Activated T-cell treated with anti-CD3 and anti-CD28 coated beads for 48 hours (primary cell): ENCODE data around the gene CACNA2D3.
"Not testable (repeated sequence)": the region's sequence is repeated elsewhere in the genome, so short reads cannot be mapped to it uniquely, and the experiment has no call there.

Source experiments
- DNase-seq: peaks from one replicate; pipeline ENCODE4 v3.0.0-alpha.2; 2020; ENCODE audit warnings: low read depth

The CACNA2D3 gene

GRCh38 chr3:54574906-54575617, 452.7 kb downstream of the CACNA2D3 start:
- no peak for DNase-seq

GRCh38 chr3:54575618-54575960, 453.2 kb downstream of the CACNA2D3 start:
- no peak for DNase-seq

- no peak for DNase-seq
Observed at GRCh38 chr3:54577313-54577712, 455.0 kb downstream of the CACNA2D3 start.

- DNase-seq = no peak
Observed at GRCh38 chr3:54578417-54578816, 456.1 kb downstream of the CACNA2D3 start.

- no peak for DNase-seq
Observed at GRCh38 chr3:54580453-54580852, 458.1 kb downstream of the CACNA2D3 start.

- no peak for DNase-seq
Observed at GRCh38 chr3:54582424-54582823, 460.1 kb downstream of the CACNA2D3 start.

- DNase-seq = no peak
Observed at GRCh38 chr3:54591157-54591556, 468.8 kb downstream of the CACNA2D3 start.

- no peak for DNase-seq
Observed at GRCh38 chr3:54593653-54594052, 471.3 kb downstream of the CACNA2D3 start.

- no peak for DNase-seq
Observed at GRCh38 chr3:54596087-54596486, 473.7 kb downstream of the CACNA2D3 start.

GRCh38 chr3:54599716-54600115, 477.4 kb downstream of the CACNA2D3 start:
- no peak for DNase-seq

GRCh38 chr3:54600441-54601204, 478.3 kb downstream of the CACNA2D3 start:
- no peak for DNase-seq

- DNase-seq = no peak
Observed at GRCh38 chr3:54604495-54604894, 482.1 kb downstream of the CACNA2D3 start.

GRCh38 chr3:54608041-54608440, 485.7 kb downstream of the CACNA2D3 start:
- DNase-seq = no peak

GRCh38 chr3:54619053-54619452, 496.7 kb downstream of the CACNA2D3 start:
- DNase-seq = no peak

GRCh38 chr3:54619531-54619930, 497.2 kb downstream of the CACNA2D3 start:
- DNase-seq = no peak

GRCh38 chr3:54621184-54621583, 498.8 kb downstream of the CACNA2D3 start:
- no peak for DNase-seq

- no peak for DNase-seq
Observed at GRCh38 chr3:54622678-54623077, 500.3 kb downstream of the CACNA2D3 start.

- DNase-seq = no peak
Observed at GRCh38 chr3:54625805-54626787, 503.7 kb downstream of the CACNA2D3 start.

- DNase-seq = no peak
Observed at GRCh38 chr3:54628888-54629441, 506.6 kb downstream of the CACNA2D3 start.

- no peak for DNase-seq
Observed at GRCh38 chr3:54630101-54630623, 507.8 kb downstream of the CACNA2D3 start.

- DNase-seq = not testable (repeated sequence)
Observed at GRCh38 chr3:54631001-54631400, 508.6 kb downstream of the CACNA2D3 start.
